COLO668 (cell line): ENCODE measurements around the gene VPS72.
A peak's percentile ranks its signal among the peaks of the same experiment; 100 is the strongest.

Source experiments
- DNase-seq: peaks from one replicate; lab custom pipeline; 2025; ENCODE audit not compliant: unreplicated experiment; lab: John Stamatoyannopoulos, UW

The VPS72 gene

DNA sequence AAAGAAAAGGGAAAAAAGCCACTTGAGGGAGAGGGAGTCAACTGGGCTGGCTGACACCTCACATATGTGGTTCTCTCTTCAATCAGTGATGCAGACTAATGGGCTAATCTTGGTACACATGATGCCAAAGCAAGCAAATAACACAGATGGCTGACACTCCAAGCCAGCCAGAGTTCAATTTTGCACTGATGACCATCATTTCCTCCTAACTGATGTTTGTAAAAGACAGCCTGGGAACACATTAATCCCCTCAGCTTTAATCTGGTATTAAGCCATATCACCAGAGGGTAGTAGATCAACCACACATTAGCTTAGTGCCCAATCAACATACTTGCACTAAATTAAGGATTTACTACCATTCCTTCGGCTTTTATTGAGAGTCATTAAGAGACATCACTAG is 2.8 kb downstream of the VPS72 start:
- no peak for DNase-seq

DNA sequence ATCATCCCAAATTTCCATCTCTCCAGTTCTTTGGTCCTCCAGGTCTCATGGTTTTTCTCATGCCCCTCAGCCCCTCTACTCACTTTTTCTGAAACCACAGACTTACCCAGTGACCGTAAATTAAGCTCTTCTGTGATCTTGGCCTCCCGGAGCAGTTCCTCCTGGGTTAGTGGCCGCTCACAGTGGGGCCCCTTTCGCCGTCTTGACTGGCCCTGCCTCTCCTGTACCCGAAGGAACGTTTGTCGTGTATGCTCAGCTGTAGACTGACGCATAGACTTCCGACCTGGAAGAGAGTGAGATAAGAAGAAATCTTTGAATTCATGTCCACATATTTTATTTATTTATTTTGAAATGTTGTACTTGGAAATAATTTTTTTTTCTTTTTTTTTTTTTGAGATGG is 5.8 kb downstream of the VPS72 start:
- no peak for DNase-seq

DNA sequence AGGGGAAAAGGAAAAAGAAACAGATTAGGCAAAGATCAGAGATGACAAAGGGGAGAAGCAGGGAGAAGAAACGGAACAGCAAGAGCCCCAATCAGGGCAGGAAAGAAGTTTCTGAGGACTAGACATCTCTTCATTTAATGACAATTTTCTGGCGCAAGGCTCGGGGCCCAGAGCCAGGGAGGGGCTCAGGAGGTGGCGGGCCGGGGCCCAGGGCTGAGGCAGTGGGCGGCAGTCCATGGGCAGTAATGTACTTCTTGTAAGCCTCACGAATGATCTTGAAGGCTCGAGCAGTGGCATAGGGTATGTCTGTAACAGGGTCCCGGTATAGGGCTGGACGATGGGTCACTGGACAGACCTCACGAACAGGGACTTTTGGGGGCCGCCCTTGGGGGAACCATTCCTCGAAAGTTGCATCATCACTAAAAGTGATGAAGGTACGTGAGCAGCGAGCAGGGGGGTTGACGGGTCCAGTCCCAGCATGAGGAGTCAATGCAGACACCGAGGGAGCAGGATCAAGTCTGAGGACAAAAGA is 13.4 kb downstream of the VPS72 start:
- DNase-seq = no peak

DNA sequence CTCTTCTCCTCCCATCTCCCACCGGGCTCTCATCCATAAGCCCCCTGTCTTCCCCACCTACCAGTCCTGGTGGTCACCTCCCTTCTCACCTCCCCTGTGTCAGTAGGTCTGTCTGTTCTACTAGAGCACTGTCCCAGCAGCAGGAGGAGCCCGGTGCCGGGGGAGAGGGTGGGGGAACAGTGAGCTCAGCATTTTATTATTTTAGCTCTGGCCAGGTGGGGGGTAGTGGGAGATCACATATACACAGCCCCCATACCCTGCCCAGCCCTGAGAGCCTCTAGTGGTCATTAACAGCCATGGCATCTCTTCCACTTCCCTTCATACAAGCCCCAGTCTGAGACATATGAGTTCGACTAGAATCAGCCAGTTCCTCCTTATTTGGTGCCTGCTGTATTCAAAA is 14.1 kb downstream of the VPS72 start, which contains the start of gene TMOD4:
Gene TMOD4, minus strand, starts transcription at position 119 of the 400 bp plus-strand sequence. CDS start 1,106 bp downstream, outside the sequence.
- DNase-seq = no peak

GRCh38 chr1:151175041-151175741 is 14.8 kb downstream of the VPS72 start:
- no peak for DNase-seq

DNA sequence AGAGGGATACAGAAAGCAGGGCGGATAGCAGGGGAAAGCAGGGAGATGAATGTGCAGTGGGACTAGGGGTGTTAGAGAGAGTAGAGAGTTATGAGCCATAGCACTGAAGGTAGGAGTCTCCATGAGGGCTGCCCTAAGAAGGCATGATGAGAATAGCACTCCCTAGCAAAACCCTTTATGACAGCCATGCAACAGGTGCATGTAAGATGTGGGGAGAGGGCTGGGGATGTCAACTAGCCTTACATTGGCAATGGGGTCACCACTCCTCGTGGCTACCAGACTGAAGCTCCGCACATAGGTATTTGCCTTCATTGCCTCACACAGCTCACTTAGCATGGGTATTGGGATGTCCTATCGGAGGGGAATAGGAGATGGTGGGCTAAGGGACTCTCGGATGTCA is 18.8 kb downstream of the VPS72 start:
- DNase-seq = no peak

DNA sequence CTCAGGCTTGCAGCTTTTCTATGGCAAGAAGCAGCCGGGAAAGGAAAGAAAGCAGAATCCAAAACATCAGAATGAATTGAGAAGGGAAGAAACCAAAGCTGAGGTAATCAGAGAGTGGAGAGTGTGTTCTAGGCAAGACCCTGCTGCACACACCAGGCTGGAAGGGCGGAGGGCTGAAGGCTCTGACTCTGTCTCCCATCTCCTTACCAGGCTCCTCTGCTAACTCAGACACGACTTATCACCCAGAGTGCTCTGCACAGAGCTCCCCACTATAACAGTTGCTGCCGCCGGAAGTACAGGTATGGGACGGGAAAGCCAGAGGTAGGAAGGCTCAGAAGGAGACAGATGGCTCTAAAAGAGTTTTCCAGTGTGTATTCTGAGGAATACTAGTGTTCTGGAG is 22.9 kb downstream of the VPS72 start:
- DNase-seq = no peak

DNA sequence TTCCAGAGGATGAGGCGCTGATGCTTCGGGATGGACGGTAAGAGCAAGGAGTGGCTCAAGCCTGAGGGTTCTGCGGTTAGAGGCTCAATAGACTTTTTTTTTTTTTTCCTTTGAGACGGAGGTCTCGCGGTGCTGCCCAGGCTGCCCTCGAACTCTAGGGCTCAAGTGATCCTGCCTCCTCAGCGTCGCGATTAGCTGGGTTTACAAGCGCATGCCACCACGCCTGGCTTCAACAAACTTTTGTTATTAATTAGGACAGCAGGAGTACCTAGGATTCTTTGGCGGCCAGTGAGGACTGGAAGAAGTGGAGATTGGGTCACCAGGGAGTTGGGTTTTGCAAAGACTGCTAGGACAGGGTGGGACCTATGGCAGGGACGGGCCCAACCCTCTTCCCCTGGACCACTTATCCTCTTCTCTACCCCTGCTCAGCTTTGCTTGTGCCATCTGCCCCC is 23.5 kb downstream of the VPS72 start:
- peak; percentile 38 for DNase-seq

DNA sequence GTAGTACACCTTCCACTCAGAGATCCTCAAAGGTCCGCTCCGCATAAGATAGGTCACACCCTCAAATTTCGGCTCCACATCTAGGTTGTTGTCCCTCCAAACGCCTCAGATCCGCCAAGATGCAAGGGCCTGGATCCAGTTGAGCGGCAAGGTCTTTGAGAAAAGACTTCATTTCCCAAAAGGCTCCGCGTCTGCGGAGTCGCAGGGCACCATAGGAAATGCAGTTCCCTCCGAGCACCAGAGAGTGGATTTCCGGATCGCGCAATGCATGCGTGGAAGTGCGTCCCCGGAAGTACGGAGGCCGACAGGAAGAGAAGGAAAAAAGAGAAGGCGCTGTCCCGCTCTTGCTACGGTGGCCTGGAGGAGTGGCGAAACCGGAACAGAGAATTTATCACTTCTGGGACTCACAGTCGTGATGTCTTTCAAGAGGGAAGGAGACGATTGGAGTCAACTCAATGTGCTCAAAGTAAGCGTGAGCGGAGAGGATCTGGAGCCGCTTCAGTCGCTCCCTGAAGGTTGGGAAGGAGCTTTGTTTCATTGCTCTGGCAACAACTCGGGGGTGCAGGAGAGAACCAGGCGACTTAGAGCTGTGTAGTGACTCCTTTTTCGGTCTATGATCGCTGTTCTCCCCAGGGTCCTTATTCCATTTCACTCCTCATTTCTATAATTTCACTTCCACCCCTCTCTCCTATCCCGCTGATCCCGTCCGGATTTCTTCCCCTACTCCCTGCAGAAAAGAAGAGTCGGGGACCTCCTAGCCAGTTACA is 24.1 kb downstream of the VPS72 start, which contains the start of the genes LYSMD1 and SCNM1:
Gene LYSMD1, minus strand, starts transcription at position 165 of the 767 bp plus-strand sequence. CDS start 644 bp downstream, outside the sequence.
Gene SCNM1, plus strand, starts transcription at position 407 of the 767 bp plus-strand sequence. Its CDS starts 9 bp downstream, at position 416.
- peak; percentile 99 for DNase-seq

DNA sequence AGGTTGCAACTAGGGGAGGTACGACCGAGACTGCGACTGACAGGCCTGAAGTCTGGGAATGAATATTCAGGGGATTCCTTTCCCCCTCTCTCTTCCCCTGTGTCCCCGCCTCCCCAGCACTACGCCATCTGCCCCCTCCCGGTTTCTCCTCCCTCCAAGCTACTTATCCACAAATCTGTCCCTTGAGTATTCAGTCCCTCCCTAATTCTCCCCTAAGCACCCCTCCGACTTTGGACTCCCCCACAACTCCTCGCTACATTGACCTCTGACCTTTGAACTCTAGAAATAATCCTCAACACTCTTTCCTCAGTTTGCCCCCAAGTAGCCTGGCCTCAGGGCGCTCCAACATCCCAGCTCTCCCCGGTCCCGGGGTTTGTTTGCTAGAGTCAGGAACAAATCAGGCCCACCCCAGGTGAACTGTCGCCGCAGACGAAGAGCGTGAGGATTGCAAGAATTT is 24.7 kb downstream of the VPS72 start:
- peak; percentile 34 for DNase-seq

DNA sequence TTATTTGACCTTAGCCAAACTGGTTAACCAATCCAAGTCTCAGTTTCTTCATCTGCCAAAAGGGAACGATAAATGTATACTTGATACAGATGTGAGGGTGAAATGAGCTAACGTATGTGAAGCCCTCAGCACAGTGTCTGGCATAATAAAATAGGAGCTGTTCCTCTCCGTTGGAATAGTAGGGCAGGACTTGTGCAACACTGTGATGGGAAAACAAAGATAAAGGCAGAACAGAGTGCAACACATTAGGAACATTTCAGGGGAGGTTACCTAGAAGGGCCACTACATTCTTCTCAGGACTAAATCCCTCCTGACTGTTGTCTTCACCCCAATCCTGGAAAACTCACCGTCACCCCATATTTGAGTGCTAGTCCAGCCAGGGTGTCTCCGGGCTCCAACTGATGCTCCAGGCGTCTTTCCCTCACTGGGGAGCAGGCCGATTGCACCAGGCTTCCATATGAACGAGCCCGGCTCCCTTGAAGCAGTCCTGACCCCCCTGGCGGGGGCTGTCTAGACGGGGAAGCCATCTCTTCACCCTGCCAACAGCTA is 25.2 kb downstream of the VPS72 start:
- DNase-seq = no peak

- DNase-seq = no peak
These were observed 30.6 kb downstream of the VPS72 start for GRCh38 chr1:151159373-151159772.

- DNase-seq = no peak
These were observed 31.2 kb downstream of the VPS72 start for GRCh38 chr1:151158751-151159251.

DNA sequence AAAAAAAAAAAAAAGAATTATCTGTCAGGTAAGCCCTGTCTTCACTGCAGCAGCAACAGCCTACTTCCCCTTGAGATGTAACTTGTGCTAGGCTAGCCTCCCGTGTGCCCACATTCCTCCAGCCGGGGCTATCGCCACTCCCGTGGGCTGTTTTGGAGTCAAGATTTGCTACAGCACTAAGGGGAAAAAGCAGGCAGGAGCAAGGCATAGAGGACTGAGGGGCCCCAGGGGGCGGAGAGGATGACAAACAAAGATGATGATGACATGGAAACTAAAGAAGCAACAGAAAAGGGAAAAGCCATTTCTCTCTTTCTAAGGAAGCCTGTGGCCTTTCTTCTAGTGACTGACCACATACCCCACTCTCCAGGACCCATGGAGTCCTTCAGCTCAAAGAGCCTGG is 31.7 kb downstream of the VPS72 start:
- DNase-seq = no peak

- no peak for DNase-seq
These were observed 32.9 kb downstream of the VPS72 start for GRCh38 chr1:151157067-151157531.

DNA sequence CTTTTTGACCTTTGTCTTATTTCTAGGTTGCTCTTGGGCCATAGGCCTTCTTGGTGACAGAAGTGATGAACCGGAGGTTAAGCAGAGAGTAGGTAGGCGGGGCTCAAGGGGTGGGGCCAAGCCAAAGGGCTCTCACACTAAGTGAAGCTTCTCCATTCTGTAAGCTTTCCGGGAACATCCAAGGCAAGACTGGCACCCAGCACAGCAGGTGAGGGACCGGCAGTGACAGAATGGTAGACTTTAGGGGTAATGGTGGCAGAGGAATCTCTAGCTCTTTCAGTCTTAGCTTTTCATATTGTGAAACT is 33.5 kb downstream of the VPS72 start, which contains the start of gene TNFAIP8L2:
Gene TNFAIP8L2, plus strand, starts transcription at position 135 of the 305 bp plus-strand sequence. CDS start 2,049 bp downstream, outside the sequence.
- no peak for DNase-seq

- DNase-seq = no peak
These were observed 42.3 kb downstream of the VPS72 start for GRCh38 chr1:151147665-151148064.

- DNase-seq = no peak
These were observed 42.9 kb downstream of the VPS72 start for GRCh38 chr1:151147132-151147503.

DNA sequence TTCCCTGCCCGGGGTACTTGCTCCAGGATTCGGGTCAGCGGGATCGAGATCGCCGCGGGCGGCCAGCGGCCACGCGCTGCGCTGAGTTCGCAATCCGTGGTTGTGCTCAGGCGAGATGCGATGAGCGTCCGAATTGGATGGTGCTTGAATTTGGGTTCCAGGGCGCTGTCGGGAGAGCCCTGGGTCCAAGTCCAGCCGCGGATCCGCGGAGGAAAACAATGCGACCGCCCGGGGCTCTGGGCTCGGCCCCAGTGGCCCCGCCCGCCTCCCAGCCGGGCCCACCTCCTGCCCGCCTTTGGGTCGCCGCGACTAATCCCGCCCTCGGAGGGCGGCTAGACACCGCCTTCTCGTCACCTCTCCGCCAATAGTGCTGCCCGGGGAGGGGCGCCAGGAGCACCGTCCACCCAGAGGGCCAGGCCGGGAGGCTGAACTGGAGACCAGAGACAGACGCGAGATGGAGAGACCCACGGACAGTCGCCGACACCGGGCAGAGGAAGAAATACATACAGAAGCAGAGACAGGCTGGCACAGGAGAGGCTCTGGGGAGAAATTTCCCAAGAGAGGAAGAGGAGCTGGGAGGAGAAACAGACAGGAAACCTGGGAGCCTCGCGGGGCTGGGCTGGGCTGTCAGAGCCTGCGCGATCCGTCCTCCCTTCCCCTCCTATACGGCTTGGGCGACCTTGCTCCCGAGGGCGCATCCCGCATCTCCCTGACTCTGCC is 43.4 kb downstream of the VPS72 start, which contains the start of gene SEMA6C:
Gene SEMA6C, minus strand, starts transcription at position 220 of the 720 bp plus-strand sequence. CDS start 4,010 bp downstream, outside the sequence.
- peak; percentile 95 for DNase-seq

- no peak for DNase-seq
These were observed 44.0 kb downstream of the VPS72 start for GRCh38 chr1:151146072-151146411.
